Measurements from ENCODE around the gene TPP2. TPM values are rescaled to one million over a fixed set of nuclear protein-coding genes. Genes with fewer than 3 reads are reported as not detected.
A peak's percentile ranks its signal among the peaks of the same experiment; 100 is the strongest.

TPP2 gene
- total and polyA plus RNA-seq, 9 of the 15 experiments (the other 6 are each of a cell fraction or from before 2014, with no cell fraction given) = 18.8 to 87.7 (median 55.9) TPM

GRCh38 chr13:102606537-102607309 lies 9.9 kb downstream of the TPP2 start (continued):
- TF ChIP-seq ZNF318 (IDR thresholded peaks at IDR 0.05; ENCODE audit: borderline replicate concordance in 1 of 2, low read depth in 1 of 2) (no peak), RNF219 (CRISPR knock-in tag; IDR thresholded peaks at IDR 0.05) (no peak), ZNF384 (IDR thresholded peaks at IDR 0.05; ENCODE audit: low read depth, low read length) (no peak), MAFK (IDR thresholded peaks at IDR 0.05; ENCODE audit: low read length) (no peak; the same call in 1 of the 2 replicates), HES1 (IDR thresholded peaks at IDR 0.05; ENCODE audit: low read depth) (peak; percentile 44; the same call in 1 of the 2 replicates), TCF3 (CRISPR knock-in tag; IDR thresholded peaks at IDR 0.05) (peak; percentile 94), RREB1 (CRISPR knock-in tag; IDR thresholded peaks at IDR 0.05) (no peak), ZNF41 (CRISPR knock-in tag; conservative IDR thresholded peaks at IDR 0.05) (no peak), JUNB (CRISPR knock-in tag; conservative IDR thresholded peaks at IDR 0.05) (no peak), WHSC1 (IDR thresholded peaks at IDR 0.05; ENCODE audit: low read length) (no peak)

Data from K562 (cell line).